Ishikawa (cell line): Measurements from ENCODE around the gene NUB1.

ENCODE experiments used
- CEBPB ChIP-seq: IDR thresholded peaks from 2 replicates; pipeline ENCODE4 v1.6.1; 2012
- CREB1 ChIP-seq: IDR thresholded peaks from 2 replicates; pipeline ENCODE4 v1.6.1; 2012; ENCODE audit warnings: low read depth
- EGR1 ChIP-seq: IDR thresholded peaks from 2 replicates; pipeline ENCODE4 v1.6.1; 2012
- EP300 ChIP-seq: IDR thresholded peaks from 2 replicates; pipeline ENCODE4 v1.6.1; 2012; ENCODE audit warnings: borderline replicate concordance
- FOXM1 ChIP-seq: IDR thresholded peaks from 2 replicates; pipeline ENCODE4 v1.6.1; 2012; ENCODE audit warnings: low read depth, borderline replicate concordance
- MAX ChIP-seq: IDR thresholded peaks from 2 replicates; pipeline ENCODE4 v1.6.1; 2012
- NFIC ChIP-seq: IDR thresholded peaks from 2 replicates; pipeline ENCODE4 v1.6.1; 2012
- RAD21 ChIP-seq: IDR thresholded peaks from 2 replicates; pipeline ENCODE4 v1.6.1; 2012; ENCODE audit warnings: low read depth
- REST ChIP-seq: IDR thresholded peaks from 2 replicates; pipeline ENCODE4 v1.6.1; 2012; ENCODE audit warnings: low read depth, mild to moderate bottlenecking
- TAF1 ChIP-seq: IDR thresholded peaks from 2 replicates; pipeline ENCODE4 v1.6.1; 2012; ENCODE audit warnings: low read depth, mild to moderate bottlenecking
- TCF12 ChIP-seq: IDR thresholded peaks from 2 replicates; pipeline ENCODE4 v1.6.1; 2012; ENCODE audit warnings: low read depth
- TEAD4 ChIP-seq: IDR thresholded peaks from 2 replicates; pipeline ENCODE4 v1.6.1; 2012
- USF1 ChIP-seq: IDR thresholded peaks from 2 replicates; pipeline ENCODE4 v1.6.1; 2012
- YY1 ChIP-seq: IDR thresholded peaks from 2 replicates; pipeline ENCODE4 v1.6.1; 2012; ENCODE audit warnings: low read depth

GRCh38 chr7:151420144-151420543 lies 78.5 kb downstream of the NUB1 start:
- no peak for TF ChIP-seq REST
- no peak for TF ChIP-seq YY1
- no peak for TF ChIP-seq TAF1
- no peak for TF ChIP-seq MAX
- no peak for TF ChIP-seq EP300
- no peak for TF ChIP-seq CEBPB
- TF ChIP-seq RAD21: no peak
- TF ChIP-seq TEAD4: no peak
- no peak for TF ChIP-seq FOXM1
- no peak for TF ChIP-seq CREB1
- no peak for TF ChIP-seq NFIC
- TF ChIP-seq TCF12: no peak
- no peak for TF ChIP-seq USF1
- TF ChIP-seq EGR1: no peak
